Breast epithelium (tissue), 4 donors: ENCODE measurements around the gene TIMM22. TPM values are rescaled to one million over a fixed set of nuclear protein-coding genes. Genes with fewer than 3 reads are reported as not detected.
A peak's percentile ranks its signal among the peaks of the same experiment; 100 is the strongest.

Source experiments
- DNase-seq, 2 donors: peaks; one replicate each; pipeline ENCODE4 v3.0.0-alpha.2; 2019; ENCODE audit warnings: low spot score in 2 of 2
- H3K27ac ChIP-seq, 2 donors: fragments of 200-600 bp; sonication (generic) in 1 of 2; one replicate each; pipeline ENCODE4 v1.5.1; 2016 to 2019; ENCODE audit warnings: mild to moderate bottlenecking in 1 of 2
- H3K27me3 ChIP-seq, 2 donors: fragments of 200-600 bp; sonication (generic) in 1 of 2; one replicate each; pipeline versions ENCODE4 v1.5.1 to v1.6.0; 2017 to 2019; ENCODE audit warnings: control low read depth in 1 of 2, mild to moderate bottlenecking in 1 of 2
- H3K36me3 ChIP-seq: fragments of 200-600 bp; one replicate; pipeline ENCODE4 v1.5.1; 2019
- H3K4me1 ChIP-seq, 2 donors: fragments of 200-600 bp; sonication (generic); one replicate each; pipeline ENCODE4 v1.5.1; 2016 to 2019; ENCODE audit warnings: control low read depth in 1 of 2
- H3K4me3 ChIP-seq, 3 donors: fragments of 200-600 bp; sonication (generic); 1 replicate in 2 of 3; 2 replicates in 1 of 3; pipeline ENCODE4 v1.5.1; 2016 to 2019; ENCODE audit warnings: mild to moderate bottlenecking in 3 of 3, moderate library complexity in 2 of 3
- H3K9me3 ChIP-seq, 2 donors: fragments of 200-600 bp; sonication (generic) in 1 of 2; one replicate each; pipeline ENCODE4 v1.5.1; 2016 to 2019; ENCODE audit warnings: control low read depth in 1 of 2
- CTCF ChIP-seq, 3 donors: fragments of 450-650 bp; IDR thresholded peaks; one replicate each; pipeline ENCODE4 v1.5.1; 2016 to 2017; ENCODE audit warnings: antibody characterized with exemption in 3 of 3, mild to moderate bottlenecking in 3 of 3, moderate library complexity in 3 of 3
- POLR2A ChIP-seq: fragments of 450-650 bp; IDR thresholded peaks from one replicate; pipeline ENCODE4 v1.6.1; 2016; ENCODE audit warnings: antibody characterized with exemption, mild to moderate bottlenecking, moderate library complexity
- POLR2AphosphoS5 ChIP-seq, 3 donors: sonication (generic); formaldehyde crosslinking; IDR thresholded peaks; one replicate each; pipeline ENCODE4 v1.6.1; 2017; ENCODE audit warnings: antibody characterized with exemption in 3 of 3
- intact Hi-C: fragments of 100-400 bp; cut with DNase I; formaldehyde crosslinking; loops from one replicate; pipeline ENCODE4 v1.15.1; 2023; ENCODE audit warnings: low total_unique reads
- total RNA-seq, 3 donors: library from RNA; depleted of rRNA; stranded (reverse); fragments of >200 nt; gene quantifications; one replicate each; pipeline ENCODE4 v1.1.0, GENCODE V29; 2016

Gene TIMM22
- total RNA-seq, 3 donors from 2014 or later = 10.1 to 12.0 (median 10.8) TPM

- no peaks in the 10 kb centered on the region for H3K36me3 ChIP-seq
- no peak for DNase-seq
- intact Hi-C loops = no loop called here
- no peaks in the 10 kb centered on the region for H3K27me3 ChIP-seq
- H3K9me3 ChIP-seq = no peaks in the 10 kb centered on the region
- H3K27ac ChIP-seq = peak overlapping the region; percentile 72 to 88
- H3K4me3 ChIP-seq = no peak overlapping the region
- H3K4me1 ChIP-seq = peaks cover 11 to 17% of the 10 kb centered on the region in 2 donors
- TF ChIP-seq POLR2AphosphoS5 (IDR thresholded peaks at IDR 0.05) = no peak
- no peak for TF ChIP-seq POLR2A
Observed at GRCh38 chr17:1007310-1008007, 10.5 kb downstream of the TIMM22 start.

- H3K4me1 ChIP-seq = peaks cover 11 to 17% of the 10 kb centered on the region in 2 donors
- peak overlapping the region; percentile 72 to 88 for H3K27ac ChIP-seq
- TF ChIP-seq POLR2AphosphoS5 (IDR thresholded peaks at IDR 0.05) = peak in 1 of 3 donors; percentile 38
- no peak for TF ChIP-seq CTCF (IDR thresholded peaks at IDR 0.05)
- H3K36me3 ChIP-seq = no peaks in the 10 kb centered on the region
- H3K27me3 ChIP-seq = no peaks in the 10 kb centered on the region
- no peaks in the 10 kb centered on the region for H3K9me3 ChIP-seq
- peak in 1 of 2 donors; percentile 59 for DNase-seq
- intact Hi-C loops = no loop called here
- H3K4me3 ChIP-seq = no peak overlapping the region
Observed at GRCh38 chr17:1008008-1008761, 11.3 kb downstream of the TIMM22 start.

GRCh38 chr17:1009229-1010085 is 12.5 kb downstream of the TIMM22 start:
- Histone ChIP-seq H3K27me3 (no peaks in the 10 kb centered on the region), H3K4me1 (peaks cover 11 to 17% of the 10 kb centered on the region in 2 donors), H3K27ac (peak overlapping the region in 1 of 2 donors; percentile 48), H3K9me3 (no peaks in the 10 kb centered on the region), H3K36me3 (no peaks in the 10 kb centered on the region), H3K4me3 (no peak overlapping the region)
- intact Hi-C loops = no loop called here
- no peak for DNase-seq
- TF ChIP-seq CTCF (IDR thresholded peaks at IDR 0.05) = no peak
- no peak for TF ChIP-seq POLR2AphosphoS5 (IDR thresholded peaks at IDR 0.05)
- no peak for TF ChIP-seq POLR2A

- H3K27ac ChIP-seq = peak overlapping the region in 1 of 2 donors; percentile 48
- no peak for DNase-seq
- H3K36me3 ChIP-seq = no peaks in the 10 kb centered on the region
- no peaks in the 10 kb centered on the region for H3K27me3 ChIP-seq
- no peak for TF ChIP-seq POLR2A
- no peak for TF ChIP-seq POLR2AphosphoS5 (IDR thresholded peaks at IDR 0.05)
- no peak for TF ChIP-seq CTCF (IDR thresholded peaks at IDR 0.05)
- no peak overlapping the region for H3K4me3 ChIP-seq
- intact Hi-C loops = no loop called here
- no peaks in the 10 kb centered on the region for H3K9me3 ChIP-seq
- H3K4me1 ChIP-seq = peaks cover 11 to 12% of the 10 kb centered on the region in 2 donors
Observed at GRCh38 chr17:1010086-1010450, 13.1 kb downstream of the TIMM22 start.

- Histone ChIP-seq H3K36me3 (no peaks in the 10 kb centered on the region), H3K4me3 (no peak overlapping the region), H3K9me3 (no peaks in the 10 kb centered on the region), H3K4me1 (peaks cover 8 to 11% of the 10 kb centered on the region in 2 donors), H3K27me3 (no peaks in the 10 kb centered on the region), H3K27ac (peak overlapping the region in 1 of 2 donors; percentile 2)
- no peak for TF ChIP-seq CTCF (IDR thresholded peaks at IDR 0.05)
- no peak for TF ChIP-seq POLR2AphosphoS5 (IDR thresholded peaks at IDR 0.05)
- TF ChIP-seq POLR2A = no peak
- DNase-seq = no peak
- intact Hi-C loops = no loop called here
Observed at GRCh38 chr17:1010586-1010985, 13.7 kb downstream of the TIMM22 start.
